ENCODE data around the gene TM2D1.

TM2D1 gene

GRCh38 chr1:61748566-61748965 lies 23.6 kb upstream of the TM2D1 start:
- Histone ChIP-seq H3K9me3 (ENCODE audit: insufficient read depth, low read length) (no peaks in the 10 kb centered on the region), H3K27ac (ENCODE audit: low read length) (no peak overlapping the region), H4K20me1 (ENCODE audit: insufficient read depth, low read length) (no peaks in the 10 kb centered on the region), H3K36me3 (replicated peaks; ENCODE audit: low read depth, low read length) (no peaks in the 10 kb centered on the region), H2AFZ (ENCODE audit: low read depth, low read length) (no peak overlapping the region), H3K79me2 (ENCODE audit: low read length) (no peaks in the 10 kb centered on the region), H3K9ac (ENCODE audit: low read length) (no peak overlapping the region), H3K27me3 (ENCODE audit: low read depth, low read length) (no peaks in the 10 kb centered on the region), H3K4me1 (ENCODE audit: low read length) (peaks cover 7% of the 10 kb centered on the region; the same call in 1 of the 2 replicates), H3K4me3 (ENCODE audit: low read length) (no peak overlapping the region), H3K4me2 (ENCODE audit: low read length) (no peak overlapping the region)
- no peak for TF ChIP-seq CTCF (IDR thresholded peaks at IDR 0.05; ENCODE audit: low read depth, low read length)
- TF ChIP-seq EZH2phosphoT487 (IDR thresholded peaks at IDR 0.05; ENCODE audit: low read depth), result no peak

GRCh38 chr1:61746813-61747212 lies 21.9 kb upstream of the TM2D1 start:
- H3K36me3 ChIP-seq (replicated peaks; ENCODE audit: low read depth, low read length), result no peaks in the 10 kb centered on the region
- H3K9ac ChIP-seq (ENCODE audit: low read length), result no peak overlapping the region
- no peak overlapping the region for H3K4me3 ChIP-seq (ENCODE audit: low read length)
- H2AFZ ChIP-seq (ENCODE audit: low read depth, low read length), result no peak overlapping the region
- no peak overlapping the region for H3K27ac ChIP-seq (ENCODE audit: low read length)
- H3K79me2 ChIP-seq (ENCODE audit: low read length), result no peaks in the 10 kb centered on the region
- no peak overlapping the region for H3K4me2 ChIP-seq (ENCODE audit: low read length)
- no peaks in the 10 kb centered on the region for H3K27me3 ChIP-seq (ENCODE audit: low read depth, low read length)
- H3K9me3 ChIP-seq (ENCODE audit: insufficient read depth, low read length), result no peaks in the 10 kb centered on the region
- peaks cover 7% of the 10 kb centered on the region; the same call in 1 of the 2 replicates for H3K4me1 ChIP-seq (ENCODE audit: low read length)
- TF ChIP-seq CTCF (IDR thresholded peaks at IDR 0.05; ENCODE audit: low read depth, low read length) (no peak), EZH2phosphoT487 (IDR thresholded peaks at IDR 0.05; ENCODE audit: low read depth) (no peak)
- H4K20me1 ChIP-seq (ENCODE audit: insufficient read depth, low read length), result no peaks in the 10 kb centered on the region

- Histone ChIP-seq H3K9ac (ENCODE audit: low read length) (no peak overlapping the region), H3K4me2 (ENCODE audit: low read length) (no peak overlapping the region), H3K9me3 (ENCODE audit: insufficient read depth, low read length) (no peaks in the 10 kb centered on the region), H3K27ac (ENCODE audit: low read length) (no peak overlapping the region), H3K79me2 (ENCODE audit: low read length) (no peaks in the 10 kb centered on the region), H3K36me3 (replicated peaks; ENCODE audit: low read depth, low read length) (no peaks in the 10 kb centered on the region), H2AFZ (ENCODE audit: low read depth, low read length) (no peak overlapping the region), H3K27me3 (ENCODE audit: low read depth, low read length) (no peaks in the 10 kb centered on the region), H3K4me1 (ENCODE audit: low read length) (peaks cover 10% of the 10 kb centered on the region; the same call in 1 of the 2 replicates), H3K4me3 (ENCODE audit: low read length) (no peak overlapping the region), H4K20me1 (ENCODE audit: insufficient read depth, low read length) (no peaks in the 10 kb centered on the region)
- no peak for TF ChIP-seq EZH2phosphoT487 (IDR thresholded peaks at IDR 0.05; ENCODE audit: low read depth)
- TF ChIP-seq CTCF (IDR thresholded peaks at IDR 0.05; ENCODE audit: low read depth, low read length), result no peak
Measured at GRCh38 chr1:61743716-61744580, 19.0 kb upstream of the TM2D1 start.

GRCh38 chr1:61743431-61743705 lies 18.4 kb upstream of the TM2D1 start:
- Histone ChIP-seq H3K9ac (ENCODE audit: low read length) (no peak overlapping the region), H3K4me3 (ENCODE audit: low read length) (no peak overlapping the region), H2AFZ (ENCODE audit: low read depth, low read length) (no peak overlapping the region), H3K79me2 (ENCODE audit: low read length) (no peaks in the 10 kb centered on the region), H3K4me1 (ENCODE audit: low read length) (peaks cover 10% of the 10 kb centered on the region; the same call in 1 of the 2 replicates), H3K27ac (ENCODE audit: low read length) (no peak overlapping the region), H3K27me3 (ENCODE audit: low read depth, low read length) (no peaks in the 10 kb centered on the region), H3K9me3 (ENCODE audit: insufficient read depth, low read length) (no peaks in the 10 kb centered on the region), H4K20me1 (ENCODE audit: insufficient read depth, low read length) (no peaks in the 10 kb centered on the region), H3K36me3 (replicated peaks; ENCODE audit: low read depth, low read length) (no peaks in the 10 kb centered on the region), H3K4me2 (ENCODE audit: low read length) (no peak overlapping the region)
- TF ChIP-seq CTCF (IDR thresholded peaks at IDR 0.05; ENCODE audit: low read depth, low read length) (no peak), EZH2phosphoT487 (IDR thresholded peaks at IDR 0.05; ENCODE audit: low read depth) (no peak)

All from OCI-LY3 (cell line).